B cell (primary cell): ENCODE results near the gene TMBIM1. TPM values are rescaled to one million over a fixed set of nuclear protein-coding genes. Genes with fewer than 3 reads are reported as not detected.

Source experiments
- polyA plus RNA-seq: library from polyadenylated mRNA; depleted of rRNA; stranded (reverse); fragments of >200 nt; gene quantifications from 2 replicates; pipeline ENCODE4 v1.2.3, GENCODE V29; 2012
- small RNA-seq: library from RNA; depleted of rRNA; stranded (forward); fragments of <200 nt; gene quantifications from one replicate; pipeline ENCODE3, GENCODE V24; 2012; ENCODE audit warnings: low replicate concordance, low read depth; ENCODE audit not compliant: insufficient read length
- total RNA-seq, 2 donors: library from RNA; stranded (reverse); fragments of 120-200 nt in 1 of 2; gene quantifications; 1 replicate in 1 of 2; 2 replicates in 1 of 2; pipeline versions ENCODE4 v1.2.3 to v1.2.4, GENCODE V29; 2013 to 2022

TMBIM1 gene
- total and polyA plus RNA-seq, 2 donors (not counting 1 experiment from before 2014, with no cell fraction given): 68.7 to 137 TPM

Small RNA genes within 50 kb of the gene (small RNA-seq; reads per million reads assigned to genes)
- not detected for gene MIR6810

Other genes starting within 250 kb of the TMBIM1 start
- gene RUFY4, start 223.2 kb downstream of the TMBIM1 start, total RNA-seq: not detected in 2 replicates
- gene RUFY4, start 223.2 kb downstream of the TMBIM1 start, polyA plus RNA-seq: 0.17 and 0.34 TPM in 2 replicates
- not detected in 2 replicates for gene CXCR2, start 166.5 kb downstream of the TMBIM1 start, total RNA-seq
- gene CXCR2, start 166.5 kb downstream of the TMBIM1 start, polyA plus RNA-seq: 0.03 and 0.06 TPM in 2 replicates
- gene CXCR1, start 125.5 kb downstream of the TMBIM1 start, total RNA-seq: 0.12 TPM in 1 of 2 replicates, not detected in the other
- 0.04 and 0.07 TPM in 2 replicates for gene CXCR1, start 125.5 kb downstream of the TMBIM1 start, polyA plus RNA-seq
- gene ARPC2, start 75.3 kb downstream of the TMBIM1 start, total RNA-seq: 343 and 352 TPM in 2 replicates
- gene ARPC2, start 75.3 kb downstream of the TMBIM1 start, polyA plus RNA-seq: 309 and 314 TPM in 2 replicates
- 0.81 and 1.5 TPM in 2 replicates for gene GPBAR1, start 31.5 kb downstream of the TMBIM1 start, total RNA-seq
- 0.66 and 1.2 TPM in 2 replicates for gene GPBAR1, start 31.5 kb downstream of the TMBIM1 start, polyA plus RNA-seq
- 62.7 and 65.7 TPM in 2 replicates for gene AAMP, start 22.4 kb downstream of the TMBIM1 start, total RNA-seq
- 56.4 and 86.9 TPM in 2 replicates for gene AAMP, start 22.4 kb downstream of the TMBIM1 start, polyA plus RNA-seq
- gene PNKD, start 22.0 kb downstream of the TMBIM1 start, total RNA-seq: 29.7 and 30.7 TPM in 2 replicates
- gene PNKD, start 22.0 kb downstream of the TMBIM1 start, polyA plus RNA-seq: 37.9 and 55.8 TPM in 2 replicates
- gene CATIP, start 64.4 kb upstream of the TMBIM1 start, total RNA-seq: not detected in 2 replicates
- gene CATIP, start 64.4 kb upstream of the TMBIM1 start, polyA plus RNA-seq: not detected in 2 replicates
- 6.5 and 7.0 TPM in 2 replicates for gene SLC11A1, start 89.8 kb upstream of the TMBIM1 start, total RNA-seq
- 25.1 and 65.3 TPM in 2 replicates for gene SLC11A1, start 89.8 kb upstream of the TMBIM1 start, polyA plus RNA-seq
- 204 and 207 TPM in 2 replicates for gene CTDSP1, start 107.4 kb upstream of the TMBIM1 start, total RNA-seq
- 68.1 and 99.8 TPM in 2 replicates for gene CTDSP1, start 107.4 kb upstream of the TMBIM1 start, polyA plus RNA-seq
- gene VIL1, start 126.6 kb upstream of the TMBIM1 start, total RNA-seq: not detected in 2 replicates
- 0.06 TPM in 1 of 2 replicates, not detected in the other for gene VIL1, start 126.6 kb upstream of the TMBIM1 start, polyA plus RNA-seq